ENCODE data around the gene RFC2.

Gene RFC2

DNA sequence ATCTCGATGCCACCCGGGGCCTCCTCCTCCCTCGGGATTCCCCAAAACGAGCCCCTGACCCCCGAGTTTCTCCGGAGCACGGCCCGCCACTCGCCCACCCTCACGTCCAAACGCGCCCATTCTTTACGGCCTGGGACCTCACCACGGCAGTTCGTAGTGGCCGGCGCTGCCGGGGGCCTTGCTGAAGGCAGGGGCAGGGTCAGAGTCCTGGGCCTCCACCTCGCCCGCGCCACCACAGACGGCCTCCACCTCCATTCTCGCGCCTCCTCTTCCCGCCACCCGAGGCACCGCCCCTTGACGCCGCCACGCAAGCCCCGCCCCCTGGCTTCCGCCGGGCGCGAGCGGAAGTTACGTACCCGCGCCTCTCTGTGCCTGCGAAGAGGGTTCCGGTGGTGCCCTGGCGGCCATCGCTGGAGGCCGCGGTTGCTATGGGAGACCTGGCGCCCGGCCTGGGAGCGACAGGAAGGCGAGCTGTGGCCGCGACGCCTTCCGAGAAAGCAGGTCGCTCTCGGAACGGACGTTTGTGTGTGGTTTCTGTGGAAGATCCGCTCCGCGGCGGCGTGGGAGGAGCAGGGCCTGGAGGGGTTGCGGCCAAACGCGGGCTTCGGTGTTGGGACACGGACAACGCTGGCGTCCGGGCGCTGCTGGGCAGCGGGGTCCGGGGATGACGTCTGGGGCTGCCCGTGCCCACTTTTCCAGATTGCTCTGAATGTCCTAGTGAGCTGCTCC is at the start of gene RFC2:
RFC2 (minus strand) TSS at position 271 of the 729 bp plus-strand sequence; CDS start at position 255, 16 bp downstream.
- peak; percentile 92 for DNase-seq (ENCODE audit: low spot score)

DNA sequence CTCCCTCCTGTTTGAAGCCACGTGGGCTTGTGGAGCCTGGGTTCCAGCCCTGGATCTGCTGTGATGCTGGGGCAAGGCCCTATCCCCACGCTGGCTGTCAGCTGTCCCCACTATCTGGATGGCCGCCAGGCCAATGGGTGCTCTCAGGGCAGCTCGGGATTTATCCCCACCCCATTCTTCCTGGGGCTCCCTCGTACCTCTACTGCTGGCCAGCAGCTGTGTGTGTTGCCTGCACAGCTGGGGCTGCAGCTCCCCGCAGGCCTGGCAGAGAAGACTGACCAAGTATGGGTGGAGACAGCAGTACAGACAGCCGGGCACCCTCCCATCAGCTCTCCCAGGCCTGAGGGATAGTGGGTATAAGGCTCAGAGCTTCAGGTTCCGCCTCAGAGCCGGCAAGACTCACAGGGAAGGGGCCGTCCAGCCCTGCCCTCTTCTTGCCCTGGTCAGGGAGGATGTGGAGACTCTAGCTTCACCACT is 48.6 kb upstream of the RFC2 start:
- no peak for DNase-seq (ENCODE audit: low spot score)

DNA sequence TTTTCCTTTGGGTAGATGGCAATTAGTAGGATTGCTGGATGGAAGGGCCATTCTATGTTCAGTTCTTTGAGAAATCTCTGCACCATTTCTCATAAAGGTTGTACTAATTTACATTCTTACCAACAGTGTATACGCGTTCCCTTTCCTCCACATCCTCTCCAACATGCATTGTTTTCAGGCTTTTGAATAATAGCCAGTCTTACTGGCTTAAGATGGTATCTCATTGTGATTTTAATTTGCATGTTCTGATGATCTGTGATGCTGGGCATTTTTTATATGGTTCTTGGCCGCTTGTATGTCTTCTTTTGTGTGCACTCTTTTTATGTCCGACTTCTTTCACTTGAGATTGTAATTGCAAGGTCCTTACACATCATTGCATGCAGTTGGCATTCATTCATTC is 46.7 kb upstream of the RFC2 start:
- DNase-seq (ENCODE audit: low spot score), result no peak

- no peak for DNase-seq (ENCODE audit: low spot score)
These were observed 45.2 kb upstream of the RFC2 start for GRCh38 chr7:74299401-74299800.

- DNase-seq (ENCODE audit: low spot score), result no peak
These were observed 43.5 kb upstream of the RFC2 start for GRCh38 chr7:74297516-74298233.

DNA sequence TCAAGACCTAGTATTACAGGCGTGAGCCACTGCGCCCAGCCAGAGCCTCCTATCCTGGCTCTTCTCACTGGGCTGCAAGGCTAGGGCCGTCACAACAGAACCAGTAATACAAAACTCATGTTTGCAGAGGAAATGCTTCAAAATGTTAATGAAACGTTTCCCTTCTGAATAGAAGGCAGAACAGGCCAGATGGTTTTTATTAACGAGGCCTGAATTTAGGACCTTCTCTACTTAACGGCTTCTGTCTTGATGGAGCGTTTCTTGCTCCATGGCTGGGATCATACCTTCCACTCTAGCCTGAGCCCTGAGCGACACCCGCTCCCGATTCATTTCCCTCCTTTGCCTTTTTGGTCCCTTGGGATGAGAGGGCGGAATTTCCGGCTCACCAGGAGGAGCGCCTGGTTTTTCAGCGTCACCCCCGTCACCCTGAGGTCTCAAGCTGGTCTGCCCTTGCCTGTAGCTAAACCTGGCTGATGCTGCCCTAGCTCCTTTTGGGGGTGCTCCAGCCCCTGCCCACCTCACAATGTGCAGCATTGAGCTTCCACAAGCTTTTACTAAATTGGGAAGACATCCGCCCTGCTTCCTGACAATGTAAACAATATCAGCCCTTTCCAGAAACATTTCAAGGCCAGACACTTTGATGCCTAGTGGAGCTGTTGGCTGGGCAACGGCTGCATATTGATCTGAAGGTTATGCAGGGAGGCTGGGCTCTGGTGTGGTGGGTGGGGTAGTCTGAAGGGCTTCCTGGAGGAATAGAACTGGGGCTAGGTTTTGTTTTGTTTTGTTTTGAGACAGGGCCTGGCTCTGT is 40.2 kb upstream of the RFC2 start:
- peak; percentile 85 for DNase-seq (ENCODE audit: low spot score)

DNA sequence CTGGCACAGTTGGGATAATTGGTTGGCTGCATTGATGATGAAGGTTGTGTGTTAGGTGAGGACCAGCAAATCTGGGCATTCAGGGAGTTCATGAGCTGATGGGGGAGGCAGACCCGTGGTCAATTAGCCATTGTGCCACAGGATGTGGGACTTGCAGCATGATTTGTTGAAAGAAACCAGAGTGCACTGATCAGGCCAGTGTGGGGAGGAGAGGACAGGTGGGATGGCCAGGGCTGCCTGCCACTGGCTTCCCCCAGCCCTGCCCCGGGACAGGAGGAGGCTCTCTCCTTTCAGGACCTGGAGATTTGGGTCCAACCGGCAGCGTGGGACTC is 39.3 kb upstream of the RFC2 start:
- DNase-seq (ENCODE audit: low spot score), result no peak

DNA sequence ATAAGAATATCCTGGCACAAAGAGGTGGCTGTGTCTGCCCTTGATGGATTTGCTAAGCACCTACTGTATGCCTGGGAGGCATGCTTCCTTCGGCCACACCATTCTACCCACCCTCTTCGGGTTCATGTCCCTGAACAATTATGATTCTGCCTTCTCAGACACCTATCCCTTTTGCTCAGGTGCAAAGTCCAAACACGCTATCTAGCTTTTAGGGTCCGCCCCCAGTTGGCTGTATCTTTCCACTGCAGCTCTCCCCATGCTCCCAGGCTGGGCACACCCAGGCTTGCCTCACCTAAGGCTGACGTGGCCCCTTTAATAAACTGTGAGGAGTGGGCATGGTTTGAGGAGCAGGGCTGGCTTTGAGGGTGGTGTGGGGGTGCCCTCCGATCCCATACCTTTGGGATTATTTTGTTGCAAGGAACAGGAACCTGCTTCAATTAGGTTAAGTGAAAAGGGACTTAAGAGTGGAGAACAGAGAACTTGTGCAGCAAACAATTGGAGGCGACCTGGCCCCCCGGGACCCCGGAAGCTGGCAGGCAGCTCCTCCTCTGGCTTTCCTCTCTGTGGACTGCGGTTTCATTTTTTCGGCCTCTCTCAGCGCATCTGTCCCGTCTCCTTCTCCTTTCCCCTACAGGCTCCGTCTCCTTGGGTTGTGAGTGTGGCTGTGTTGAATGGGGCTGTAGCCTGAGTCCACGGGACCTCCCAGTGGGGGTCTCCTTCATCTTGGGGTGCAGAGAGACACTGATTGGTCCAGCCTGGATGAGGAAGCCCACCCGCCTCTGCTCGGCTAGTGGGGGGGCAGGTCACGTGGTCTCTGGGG is 38.8 kb upstream of the RFC2 start:
- DNase-seq (ENCODE audit: low spot score), result no peak

- no peak for DNase-seq (ENCODE audit: low spot score)
These were observed 37.3 kb upstream of the RFC2 start for GRCh38 chr7:74291535-74291934.

GRCh38 chr7:74290981-74291441 is 36.8 kb upstream of the RFC2 start:
- no peak for DNase-seq (ENCODE audit: low spot score)

DNA sequence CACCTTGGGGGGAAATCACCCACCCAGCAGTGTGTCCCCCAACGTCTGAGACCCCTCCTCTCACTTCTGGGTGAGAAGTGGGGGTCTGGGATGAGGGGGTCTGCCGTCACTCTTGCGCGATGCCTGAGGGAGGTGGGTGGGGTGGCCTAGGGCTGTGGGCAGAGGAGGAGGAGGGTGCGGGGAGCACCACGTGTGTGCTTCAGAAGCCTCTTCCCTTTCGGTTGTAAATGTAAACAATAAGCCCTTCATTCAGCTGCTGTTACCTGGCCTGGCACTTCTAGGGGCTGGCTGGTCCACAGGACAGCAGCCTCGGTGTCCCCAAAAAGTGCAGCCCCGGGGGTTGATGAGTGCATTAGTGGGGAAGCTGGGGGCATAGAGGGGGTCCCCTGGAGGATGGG is 36.4 kb upstream of the RFC2 start:
- no peak for DNase-seq (ENCODE audit: low spot score)

DNA sequence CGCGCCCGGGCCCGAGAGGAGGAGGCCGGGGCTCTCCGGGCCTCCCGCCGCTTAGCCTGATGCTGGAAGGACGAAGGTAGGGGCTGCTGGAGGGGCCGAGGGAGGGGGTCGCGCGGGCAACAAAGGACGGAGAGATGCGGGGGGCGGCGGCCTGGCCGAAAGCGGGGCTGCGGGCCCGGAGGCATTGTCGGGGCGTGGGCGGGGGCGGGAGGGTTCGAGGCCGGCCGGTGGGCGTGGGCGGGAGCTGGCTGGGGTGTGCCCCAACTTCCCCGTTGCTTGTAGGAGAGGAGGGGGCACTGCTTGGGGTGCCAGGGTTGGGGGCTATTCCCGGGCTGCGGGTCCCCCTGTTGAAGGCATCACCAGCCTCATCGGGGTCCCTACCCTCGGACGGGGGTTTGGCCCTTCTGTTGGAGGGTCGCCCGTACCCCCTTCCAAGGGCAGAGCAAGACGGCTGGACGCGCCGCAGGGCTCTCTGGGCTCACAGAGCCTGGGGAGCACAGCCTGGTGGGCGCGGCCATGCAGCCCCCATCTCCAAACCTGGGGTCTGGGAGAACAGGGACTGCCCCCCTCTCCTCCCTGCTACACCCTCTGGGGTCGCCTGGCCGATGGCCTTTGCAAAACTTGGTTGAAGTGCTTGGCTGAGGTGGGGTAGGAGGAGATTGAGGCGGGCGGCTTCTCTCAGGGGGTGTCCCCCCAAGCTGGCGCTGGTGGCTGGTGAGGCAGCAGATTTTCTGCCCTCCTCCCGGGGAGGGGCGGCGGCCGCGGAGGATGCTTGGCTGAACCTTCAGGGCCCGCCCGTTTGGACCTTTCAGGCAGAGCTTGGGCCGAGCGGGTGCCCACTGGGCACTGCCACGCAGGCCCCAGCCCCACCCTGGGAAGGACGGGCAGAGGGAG is 35.7 kb upstream of the RFC2 start:
- DNase-seq (ENCODE audit: low spot score), result peak; percentile 68

DNA sequence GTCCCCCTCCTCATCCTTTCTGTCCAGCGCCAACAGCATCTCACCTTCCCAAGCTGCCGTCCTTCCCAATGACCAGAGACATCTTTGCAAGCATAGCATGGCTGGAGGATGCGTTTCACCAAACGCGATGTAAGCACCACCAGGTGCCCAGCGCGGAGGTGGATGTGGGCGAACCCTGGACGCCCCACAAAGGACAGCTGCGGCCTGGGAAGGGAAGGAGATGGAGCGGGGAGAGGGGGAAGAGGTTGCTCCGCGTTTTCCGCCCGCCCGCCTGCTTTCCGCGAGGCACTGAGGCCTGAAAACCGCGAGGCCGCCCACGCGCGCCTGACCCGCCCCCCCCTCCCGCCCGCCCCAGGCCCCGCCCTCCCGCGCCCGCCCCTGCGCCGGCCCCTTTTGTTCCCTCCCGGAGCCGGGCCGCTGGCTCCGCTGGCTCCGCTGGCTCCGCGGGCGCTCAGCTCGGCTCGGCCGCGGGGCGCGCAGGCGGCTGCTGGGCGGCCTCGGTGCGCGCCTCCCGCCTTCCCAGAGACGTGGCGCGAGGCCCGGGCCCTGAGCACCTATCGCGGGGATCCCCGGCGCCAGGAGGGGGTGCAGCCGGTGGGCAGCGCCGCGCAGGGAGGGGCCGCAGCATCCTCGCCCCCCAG is 34.9 kb upstream of the RFC2 start, which contains the start of gene CLIP2:
CLIP2 (plus strand) TSS at position 390 of the 641 bp plus-strand sequence. CDS start 28,140 bp downstream, outside the sequence.
- peak; percentile 86 for DNase-seq (ENCODE audit: low spot score)

DNA sequence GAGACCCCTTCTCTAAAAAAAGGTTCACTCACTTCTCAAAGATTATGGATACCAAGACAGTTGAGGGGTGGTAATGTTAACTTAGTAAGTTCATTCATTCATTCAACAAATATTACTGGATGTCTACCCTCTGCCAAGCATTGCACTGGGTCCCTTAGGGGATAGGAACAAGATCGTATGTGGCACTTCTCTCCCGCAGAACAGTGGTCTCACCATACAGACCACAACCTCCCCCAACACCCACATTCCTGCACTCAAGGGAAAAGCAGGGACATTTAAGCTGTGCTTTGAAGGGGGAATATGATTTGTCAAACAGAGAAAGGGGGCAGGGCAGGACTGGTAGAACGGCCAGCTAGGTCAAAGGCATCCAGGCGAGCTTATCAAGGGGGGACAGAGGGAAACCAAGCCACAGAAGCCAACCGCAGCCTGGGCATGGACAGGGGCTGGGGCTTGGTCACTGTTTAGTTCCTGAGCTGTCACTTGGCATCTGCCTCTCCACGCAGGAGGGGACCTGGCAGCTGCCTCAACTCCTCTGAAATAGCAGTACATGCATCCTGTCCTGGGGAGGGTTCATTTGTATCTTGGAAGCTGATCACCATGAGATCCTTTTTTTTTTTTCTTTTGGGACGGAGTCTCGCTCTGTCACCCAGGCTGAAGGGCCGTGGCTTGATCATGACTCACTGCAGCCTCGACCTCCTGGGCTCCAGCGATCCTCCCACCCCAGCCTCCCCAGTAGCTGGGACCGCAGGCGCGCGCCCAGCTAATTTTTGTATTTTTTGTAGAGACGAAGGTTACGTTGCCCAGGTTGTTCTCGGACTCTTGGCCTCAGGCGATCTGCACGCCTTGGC is 34.1 kb upstream of the RFC2 start:
- no peak for DNase-seq (ENCODE audit: low spot score)

DNA sequence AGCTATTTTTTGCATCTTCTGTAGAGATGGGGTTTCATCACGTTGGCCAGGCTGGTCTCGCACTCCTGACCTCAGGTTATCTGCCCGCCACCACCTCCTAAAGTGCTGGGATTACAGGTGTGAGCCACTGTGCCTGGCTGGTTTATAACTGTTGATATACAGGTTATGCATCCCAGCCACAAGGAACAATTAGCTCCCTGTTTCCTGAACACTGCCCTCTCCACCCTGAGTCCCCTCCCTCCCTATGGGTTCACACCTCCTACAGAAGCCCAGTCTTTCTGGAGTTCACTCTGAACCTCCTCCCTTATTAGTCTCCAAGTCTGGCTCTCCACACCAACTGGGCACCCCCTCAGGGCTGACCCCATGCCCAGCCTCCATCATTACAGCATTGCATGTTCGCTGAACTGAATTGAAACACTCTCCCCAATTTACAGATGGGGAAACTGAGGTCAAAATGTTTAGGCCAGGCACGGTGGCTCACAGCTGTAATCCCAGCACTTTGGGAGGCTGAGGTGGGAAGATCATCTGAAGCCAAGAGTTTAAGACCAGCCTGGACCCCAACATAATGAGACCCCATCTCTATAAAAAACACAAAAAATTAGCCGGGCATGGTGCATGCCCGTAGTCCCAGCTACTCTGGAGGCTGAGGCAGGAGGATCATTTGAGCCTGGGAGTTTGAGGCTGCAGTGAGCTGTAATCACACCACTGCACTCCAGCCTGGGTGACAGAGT is 33.3 kb upstream of the RFC2 start:
- DNase-seq (ENCODE audit: low spot score), result no peak

DNA sequence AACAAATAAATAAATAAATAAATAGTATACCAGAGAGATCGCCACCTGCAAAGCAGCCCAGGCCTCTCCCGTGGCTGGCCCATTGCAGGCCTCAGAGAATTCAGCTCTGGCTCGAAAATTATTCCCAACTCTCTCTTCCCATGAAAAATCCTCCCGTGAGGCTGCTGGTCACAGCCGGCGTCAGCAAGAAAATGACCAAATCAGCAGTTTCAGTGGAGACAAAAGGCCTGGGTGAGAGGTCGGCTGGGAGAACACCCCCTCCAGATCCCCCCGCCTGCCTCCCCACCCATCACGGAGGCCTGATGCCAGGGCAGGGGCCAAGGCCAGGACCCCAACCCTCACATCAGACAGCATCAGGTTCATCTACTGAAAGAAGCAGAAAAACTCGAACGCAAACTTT is 31.9 kb upstream of the RFC2 start:
- no peak for DNase-seq (ENCODE audit: low spot score)

GRCh38 chr7:74284781-74285259 is 30.6 kb upstream of the RFC2 start:
- no peak for DNase-seq (ENCODE audit: low spot score)

- DNase-seq (ENCODE audit: low spot score), result no peak
These were observed 29.8 kb upstream of the RFC2 start for GRCh38 chr7:74283858-74284447.

All from hepatic stellate cell (primary cell).